ENCODE measurements around the gene CAMK2B. TPM values are rescaled to one million over a fixed set of nuclear protein-coding genes. Genes with fewer than 3 reads are reported as not detected.

CAMK2B gene
- polyA plus RNA-seq, 1 donor (not counting 4 experiments of a cell fraction or from before 2014, with no cell fraction given) = 0.25 TPM

- Histone ChIP-seq H3K27me3 (ENCODE audit: control insufficient read depth, extremely low read depth, insufficient read depth, low read length) (no peaks in the 10 kb centered on the region), H3K4me2 (ENCODE audit: control insufficient read depth, extremely low read depth, insufficient read depth, low read depth, low read length) (no peak overlapping the region), H4K20me1 (ENCODE audit: control insufficient read depth, extremely low read depth, insufficient read depth, low read length) (no peaks in the 10 kb centered on the region), H3K36me3 (ENCODE audit: control insufficient read depth in 2 of 2, extremely low read depth in 1 of 2, insufficient read depth in 2 of 2, low read length in 2 of 2) (no peaks in the 10 kb centered on the region), H3K4me3 (ENCODE audit: control insufficient read depth in 2 of 3, extremely low read depth in 1 of 3, insufficient read depth in 2 of 3, low read depth in 1 of 3, low read length in 3 of 3) (no peak overlapping the region), H2AFZ (ENCODE audit: control insufficient read depth, low read length) (no peak overlapping the region), H3K27ac (ENCODE audit: control insufficient read depth, insufficient read depth, low read length) (no peak overlapping the region), H3K9ac (ENCODE audit: control insufficient read depth, extremely low read depth, insufficient read depth, low read length) (no peak overlapping the region), H3K9me1 (ENCODE audit: control insufficient read depth, extremely low read depth, insufficient read depth, low read length) (no peaks in the 10 kb centered on the region), H3K4me1 (ENCODE audit: control insufficient read depth, extremely low read depth, insufficient read depth, low read length) (peaks cover 8% of the 10 kb centered on the region), H3K9me3 (ENCODE audit: control insufficient read depth, low read depth, low read length) (no peaks in the 10 kb centered on the region), H3K79me2 (ENCODE audit: control insufficient read depth, insufficient read depth, low read length) (peaks cover 16% of the 10 kb centered on the region)
- dilution Hi-C loops (cut with MboI; ENCODE audit: extremely low pct_ligation_motif_present, low sequenced_read_pairs) = no loop called here
- TF ChIP-seq CTCF (optimal IDR thresholded peaks at IDR 0.05 in 1 of 3, IDR thresholded peaks at IDR 0.05 in 1 of 3, conservative IDR thresholded peaks at IDR 0.05 in 1 of 3; ENCODE audit: extremely low read depth in 1 of 3, insufficient read depth in 2 of 3, low read length in 3 of 3) (no peak), EZH2 (IDR thresholded peaks at IDR 0.05; ENCODE audit: low read length) (no peak)
- no peak for DNase-seq (ENCODE audit: low read depth, low spot score)
- FAIRE-seq = no peak
Measured at GRCh38 chr7:44197474-44197873, 127.9 kb downstream of the CAMK2B start.

- no peak overlapping the region for H3K27ac ChIP-seq (ENCODE audit: control insufficient read depth, insufficient read depth, low read length)
- peak; percentile 79 for FAIRE-seq
- H3K27me3 ChIP-seq (ENCODE audit: control insufficient read depth, extremely low read depth, insufficient read depth, low read length) = peaks cover 4% of the 10 kb centered on the region
- no peak for DNase-seq (ENCODE audit: low read depth, low spot score)
- dilution Hi-C loops (cut with MboI; ENCODE audit: extremely low pct_ligation_motif_present, low sequenced_read_pairs) = no loop called here
- H3K9me1 ChIP-seq (ENCODE audit: control insufficient read depth, extremely low read depth, insufficient read depth, low read length) = no peaks in the 10 kb centered on the region
- no peak overlapping the region for H3K4me2 ChIP-seq (ENCODE audit: control insufficient read depth, extremely low read depth, insufficient read depth, low read depth, low read length)
- TF ChIP-seq CTCF (optimal IDR thresholded peaks at IDR 0.05 in 1 of 3, IDR thresholded peaks at IDR 0.05 in 1 of 3, conservative IDR thresholded peaks at IDR 0.05 in 1 of 3; ENCODE audit: extremely low read depth in 1 of 3, insufficient read depth in 2 of 3, low read length in 3 of 3) (peak; percentile 79 to 85 (median 83)), EZH2 (IDR thresholded peaks at IDR 0.05; ENCODE audit: low read length) (no peak)
- no peak overlapping the region for H2AFZ ChIP-seq (ENCODE audit: control insufficient read depth, low read length)
- peaks cover 5% of the 10 kb centered on the region for H3K4me1 ChIP-seq (ENCODE audit: control insufficient read depth, extremely low read depth, insufficient read depth, low read length)
- H3K4me3 ChIP-seq (ENCODE audit: control insufficient read depth in 2 of 3, extremely low read depth in 1 of 3, insufficient read depth in 2 of 3, low read depth in 1 of 3, low read length in 3 of 3) = no peak overlapping the region
- H3K9me3 ChIP-seq (ENCODE audit: control insufficient read depth, low read depth, low read length) = no peaks in the 10 kb centered on the region
- no peaks in the 10 kb centered on the region for H3K36me3 ChIP-seq (ENCODE audit: control insufficient read depth in 2 of 2, extremely low read depth in 1 of 2, insufficient read depth in 2 of 2, low read length in 2 of 2)
- H4K20me1 ChIP-seq (ENCODE audit: control insufficient read depth, extremely low read depth, insufficient read depth, low read length) = no peaks in the 10 kb centered on the region
- no peak overlapping the region for H3K9ac ChIP-seq (ENCODE audit: control insufficient read depth, extremely low read depth, insufficient read depth, low read length)
- peaks cover 6% of the 10 kb centered on the region for H3K79me2 ChIP-seq (ENCODE audit: control insufficient read depth, insufficient read depth, low read length)
Measured at GRCh38 chr7:44196450-44196872, 128.9 kb downstream of the CAMK2B start.
